ENCODE data around the gene TSPAN15.
A peak's percentile ranks its signal among the peaks of the same experiment; 100 is the strongest.

Gene TSPAN15

DNA sequence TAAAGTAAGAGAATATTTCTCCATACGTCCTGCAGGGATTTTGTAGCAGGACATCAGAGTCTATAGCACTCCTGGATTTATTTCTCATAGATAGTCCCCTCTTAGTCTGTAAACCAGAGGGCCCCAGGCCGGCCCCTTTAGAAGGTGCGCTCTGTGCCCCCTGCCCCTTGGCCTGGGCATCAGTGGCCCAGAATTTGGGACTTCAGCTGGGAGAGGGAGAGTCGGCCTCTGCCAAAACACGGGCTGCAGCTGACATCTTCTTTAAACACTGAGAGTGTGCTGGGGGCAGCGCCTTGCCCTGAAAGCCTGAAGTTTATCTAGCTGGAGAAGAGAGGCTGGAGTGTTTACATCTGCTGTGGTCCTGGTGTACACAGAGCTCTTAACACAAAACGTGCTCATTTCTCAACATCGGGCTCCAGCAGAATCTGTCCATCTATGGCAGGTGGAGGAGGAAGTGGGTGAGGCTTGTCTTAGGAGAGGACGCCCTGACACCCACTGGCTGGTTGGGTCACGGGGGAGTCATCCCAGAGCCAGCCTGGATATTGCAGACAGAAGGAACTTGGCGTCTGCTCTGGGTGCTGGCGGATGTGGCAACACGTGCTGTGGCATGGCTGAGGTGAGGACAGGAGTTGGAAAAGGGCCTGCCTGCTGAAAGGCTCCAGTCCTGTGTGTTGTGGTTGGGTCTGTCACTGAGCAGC is 29.5 kb upstream of the TSPAN15 start:
- TF ChIP-seq JUND (IDR thresholded peaks at IDR 0.05; ENCODE audit: low read depth): no peak
- in situ Hi-C loops (cut with HindIII; ENCODE audit: low pct_unique_long_range_greater_than_20kb, low sequenced_read_pairs): no loop called here
- DNase-seq (ENCODE audit: low read depth in 1 of 2, low spot score in 1 of 2): peak in 1 of 2 experiments; percentile 72

DNA sequence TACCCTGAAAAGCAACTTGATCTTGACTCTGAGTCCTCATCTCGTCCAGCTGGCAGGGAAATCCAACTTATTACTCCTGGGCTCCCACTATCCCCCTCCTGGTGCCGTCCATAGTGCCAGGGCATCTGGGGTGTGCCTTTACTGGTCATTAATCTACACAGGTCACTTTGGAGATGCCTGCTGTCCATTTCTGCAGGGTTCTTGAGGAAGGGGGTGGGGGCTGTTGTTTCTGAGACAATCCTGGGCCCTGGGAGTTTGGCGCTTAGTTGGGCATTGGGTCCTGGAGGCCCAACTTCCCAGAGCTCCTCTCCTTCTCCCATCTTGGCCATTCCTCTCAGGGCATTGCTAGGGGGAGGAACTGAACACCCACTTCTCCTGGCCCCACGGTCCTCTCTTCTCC is 28.6 kb upstream of the TSPAN15 start:
- DNase-seq (ENCODE audit: low read depth in 1 of 2, low spot score in 1 of 2): no peak
- no peak for TF ChIP-seq JUND (IDR thresholded peaks at IDR 0.05; ENCODE audit: low read depth)
- in situ Hi-C loops (cut with HindIII; ENCODE audit: low pct_unique_long_range_greater_than_20kb, low sequenced_read_pairs): no loop called here

GRCh38 chr10:69425041-69425440 is 26.2 kb upstream of the TSPAN15 start:
- TF ChIP-seq JUND (IDR thresholded peaks at IDR 0.05; ENCODE audit: low read depth): no peak
- DNase-seq (ENCODE audit: low read depth in 1 of 2, low spot score in 1 of 2): no peak
- in situ Hi-C loops (cut with HindIII; ENCODE audit: low pct_unique_long_range_greater_than_20kb, low sequenced_read_pairs): no loop called here

DNA sequence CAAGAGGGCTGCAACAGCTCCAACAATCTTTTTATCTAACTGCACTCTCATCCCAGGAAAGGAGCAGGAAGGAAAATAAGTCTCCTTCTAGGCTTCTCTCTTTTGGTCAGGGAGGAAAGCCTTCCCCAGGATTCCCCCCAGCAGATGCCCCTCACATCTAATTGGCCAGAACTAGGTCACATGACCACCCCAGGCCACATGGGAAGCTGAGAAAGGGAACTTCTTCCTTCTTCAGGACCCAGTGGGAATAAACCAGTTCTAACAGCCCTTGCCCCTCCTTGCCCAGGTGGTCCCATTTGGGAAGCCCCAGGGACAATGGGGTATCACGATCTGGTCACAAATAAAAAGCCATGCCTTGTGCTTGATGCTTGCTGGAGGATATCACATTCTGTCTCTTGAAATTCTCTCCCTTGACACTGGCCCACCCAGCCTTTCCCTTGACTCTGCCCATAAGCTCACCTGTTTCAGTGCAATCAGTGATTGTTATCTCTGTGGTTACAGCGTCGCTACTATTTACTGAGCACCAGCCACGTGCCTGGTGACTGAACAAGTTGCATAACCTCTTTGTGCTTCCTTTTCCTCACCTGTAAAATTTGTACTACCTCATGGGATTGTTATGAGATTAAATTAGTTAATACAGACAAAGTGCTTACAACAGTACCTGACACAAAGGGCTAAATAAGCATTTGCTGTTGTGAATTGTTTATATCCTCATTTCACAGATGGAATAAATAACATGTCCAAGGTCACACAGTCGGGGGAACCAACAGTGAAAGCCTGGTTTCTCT is 25.6 kb upstream of the TSPAN15 start:
- no peak for TF ChIP-seq JUND (IDR thresholded peaks at IDR 0.05; ENCODE audit: low read depth)
- DNase-seq (ENCODE audit: low read depth in 1 of 2, low spot score in 1 of 2): peak in 1 of 2 experiments; percentile 62
- in situ Hi-C loops (cut with HindIII; ENCODE audit: low pct_unique_long_range_greater_than_20kb, low sequenced_read_pairs): no loop called here

DNA sequence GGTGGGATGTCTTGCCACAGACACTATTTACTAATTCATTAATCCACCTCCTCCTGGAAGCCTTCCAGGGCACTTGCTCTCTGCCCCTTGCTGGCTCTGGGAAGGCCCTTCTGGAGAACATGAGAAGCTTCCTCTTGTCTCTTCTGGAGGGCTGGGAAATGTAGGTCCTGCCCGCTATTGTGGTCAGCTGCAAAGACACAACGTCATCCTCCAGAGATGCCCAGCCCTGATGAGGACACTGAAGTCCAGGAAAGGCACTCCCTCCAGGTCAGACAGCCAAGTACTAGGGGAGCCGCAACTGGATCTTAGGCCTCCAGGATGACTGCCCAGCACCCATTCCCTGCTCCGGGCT is 24.9 kb upstream of the TSPAN15 start:
- no peak for DNase-seq (ENCODE audit: low read depth in 1 of 2, low spot score in 1 of 2)
- in situ Hi-C loops (cut with HindIII; ENCODE audit: low pct_unique_long_range_greater_than_20kb, low sequenced_read_pairs): no loop called here
- no peak for TF ChIP-seq JUND (IDR thresholded peaks at IDR 0.05; ENCODE audit: low read depth)

GRCh38 chr10:69428165-69428564 is 23.1 kb upstream of the TSPAN15 start:
- in situ Hi-C loops (cut with HindIII; ENCODE audit: low pct_unique_long_range_greater_than_20kb, low sequenced_read_pairs): no loop called here
- no peak for DNase-seq (ENCODE audit: low read depth in 1 of 2, low spot score in 1 of 2)
- TF ChIP-seq JUND (IDR thresholded peaks at IDR 0.05; ENCODE audit: low read depth): no peak

- in situ Hi-C loops (cut with HindIII; ENCODE audit: low pct_unique_long_range_greater_than_20kb, low sequenced_read_pairs): no loop called here
- no peak for DNase-seq (ENCODE audit: low read depth in 1 of 2, low spot score in 1 of 2)
- TF ChIP-seq JUND (IDR thresholded peaks at IDR 0.05; ENCODE audit: low read depth): no peak
Measured at GRCh38 chr10:69434169-69434568, 17.1 kb upstream of the TSPAN15 start.

DNA sequence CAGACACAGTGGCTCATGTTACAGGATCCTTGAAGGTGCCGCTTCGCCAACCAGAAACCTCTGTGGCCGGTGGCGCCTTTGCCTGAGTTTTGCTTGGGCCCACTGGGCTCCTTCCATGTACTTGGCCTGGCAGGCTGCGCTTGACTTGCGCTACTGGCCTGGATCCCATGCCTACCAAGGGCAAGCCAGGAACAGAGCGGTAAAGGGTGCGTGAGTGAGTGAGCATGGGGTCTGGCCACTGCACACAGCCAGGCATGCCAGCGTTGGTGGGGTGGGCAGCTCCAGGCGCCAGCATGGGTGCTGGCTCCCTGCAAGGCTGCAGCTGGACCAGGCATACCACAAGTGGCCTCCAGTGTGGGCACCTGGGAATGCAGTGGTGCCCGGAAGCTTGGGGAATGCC is 16.3 kb upstream of the TSPAN15 start:
- DNase-seq (ENCODE audit: low read depth in 1 of 2, low spot score in 1 of 2): no peak
- in situ Hi-C loops (cut with HindIII; ENCODE audit: low pct_unique_long_range_greater_than_20kb, low sequenced_read_pairs): no loop called here
- TF ChIP-seq JUND (IDR thresholded peaks at IDR 0.05; ENCODE audit: low read depth): no peak

DNA sequence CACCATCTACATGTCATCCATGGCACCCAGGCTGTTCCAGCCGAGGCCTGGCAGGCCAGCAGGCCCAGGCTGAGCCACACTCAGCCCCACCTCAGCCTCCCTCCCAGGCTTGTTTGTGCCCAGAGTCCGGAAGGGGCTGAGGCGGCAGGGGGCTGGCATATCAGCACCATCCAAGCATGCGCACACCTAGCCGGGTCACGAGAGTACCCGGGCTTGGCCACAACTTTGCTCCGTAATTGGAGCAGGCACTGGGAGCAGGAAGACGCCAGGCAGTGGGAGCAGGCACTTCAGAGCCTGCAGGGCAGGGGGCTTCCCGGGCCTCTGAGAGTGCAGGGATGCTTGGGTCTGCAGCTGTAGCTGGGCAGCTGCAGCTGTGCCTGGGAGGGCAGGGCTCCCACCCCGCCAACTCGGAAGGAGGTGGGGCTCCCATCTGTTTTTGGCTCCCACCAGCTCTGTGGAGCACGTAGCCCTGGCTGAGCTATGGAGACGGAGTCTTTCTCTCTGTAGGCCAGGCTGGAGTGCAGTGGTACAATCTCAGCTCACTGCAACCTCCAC is 15.2 kb upstream of the TSPAN15 start:
- DNase-seq (ENCODE audit: low read depth in 1 of 2, low spot score in 1 of 2): no peak
- in situ Hi-C loops (cut with HindIII; ENCODE audit: low pct_unique_long_range_greater_than_20kb, low sequenced_read_pairs): no loop called here
- no peak for TF ChIP-seq JUND (IDR thresholded peaks at IDR 0.05; ENCODE audit: low read depth)

GRCh38 chr10:69437321-69438259 is 13.7 kb upstream of the TSPAN15 start:
- DNase-seq (ENCODE audit: low read depth in 1 of 2, low spot score in 1 of 2): peak in 1 of 2 experiments; percentile 62
- in situ Hi-C loops (cut with HindIII; ENCODE audit: low pct_unique_long_range_greater_than_20kb, low sequenced_read_pairs): no loop called here
- TF ChIP-seq JUND (IDR thresholded peaks at IDR 0.05; ENCODE audit: low read depth): no peak

DNA sequence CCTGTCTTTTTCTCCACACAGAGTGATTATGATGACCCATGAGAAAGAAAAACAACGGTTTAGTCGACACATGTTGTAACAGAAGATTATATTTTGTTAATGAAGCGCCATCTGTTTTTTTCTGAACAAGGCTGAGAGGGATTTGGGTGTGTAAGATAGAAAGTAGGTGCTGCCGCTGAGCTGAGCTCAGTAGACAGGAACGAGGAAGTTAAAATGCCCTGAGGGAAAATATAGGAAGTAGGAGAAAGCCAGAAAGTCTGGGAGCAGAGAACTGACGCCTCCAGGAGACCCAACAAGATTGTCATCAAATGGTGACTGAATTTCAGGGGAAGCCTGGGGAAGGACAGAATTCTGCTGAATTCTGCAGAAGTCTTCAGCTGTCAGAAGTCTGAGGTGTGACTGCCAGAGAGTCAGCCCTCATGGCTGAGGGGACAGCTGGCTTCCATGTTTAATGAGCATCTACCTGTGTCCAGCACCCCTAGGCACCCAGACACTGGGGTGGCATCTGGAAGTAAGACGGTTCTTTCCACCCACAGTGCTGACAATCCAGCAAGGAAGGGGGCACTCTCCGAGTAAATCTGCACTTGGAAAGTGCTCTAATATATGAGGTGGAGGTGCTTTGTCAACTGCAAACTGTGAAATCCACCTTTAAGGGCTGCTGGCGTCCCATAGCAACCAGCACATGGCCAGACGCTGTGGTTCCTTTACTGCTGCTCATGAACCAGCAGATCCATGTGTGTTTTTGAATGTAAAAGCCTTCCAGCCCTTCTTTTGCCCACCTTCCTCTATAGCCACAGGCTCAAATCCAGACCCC is 12.5 kb upstream of the TSPAN15 start:
- in situ Hi-C loops (cut with HindIII; ENCODE audit: low pct_unique_long_range_greater_than_20kb, low sequenced_read_pairs): no loop called here
- peak; percentile 70 for TF ChIP-seq JUND (IDR thresholded peaks at IDR 0.05; ENCODE audit: low read depth)
- DNase-seq (ENCODE audit: low read depth in 1 of 2, low spot score in 1 of 2): peak in 1 of 2 experiments; percentile 89

DNA sequence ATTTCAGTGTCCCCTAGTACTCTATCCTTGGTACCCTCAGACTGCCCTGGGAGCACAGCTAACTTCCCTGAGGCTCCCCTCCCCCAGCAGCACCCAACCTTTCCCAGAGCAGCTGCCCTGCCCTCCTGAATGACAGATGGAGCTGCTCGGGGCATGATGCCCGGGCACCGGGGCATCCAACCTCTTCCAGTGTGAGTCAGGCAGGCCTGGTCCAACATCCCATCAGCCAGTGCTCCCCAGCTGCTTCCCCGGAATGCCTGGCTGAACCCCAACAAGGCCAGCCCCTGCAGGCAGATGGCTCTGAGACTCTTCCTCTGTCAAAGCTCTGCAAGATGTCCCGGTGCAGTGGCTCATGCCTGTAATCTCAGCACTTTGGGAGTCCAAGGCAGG is 11.9 kb upstream of the TSPAN15 start:
- in situ Hi-C loops (cut with HindIII; ENCODE audit: low pct_unique_long_range_greater_than_20kb, low sequenced_read_pairs): no loop called here
- no peak for TF ChIP-seq JUND (IDR thresholded peaks at IDR 0.05; ENCODE audit: low read depth)
- DNase-seq (ENCODE audit: low read depth in 1 of 2, low spot score in 1 of 2): peak in 1 of 2 experiments; percentile 87

All from T47D (cell line).